GM18909 (cell line): ENCODE measurements around the gene TRPM7.
"Not testable (repeated sequence)": the region's sequence is repeated elsewhere in the genome, so short reads cannot be mapped to it uniquely, and the experiment has no call there.

ENCODE experiments used
- ATAC-seq: cut with Tn5 transposase; IDR thresholded peaks from one replicate; pipeline ENCODE4 v1.9.1; 2021; ENCODE audit warnings: mild to moderate bottlenecking; ENCODE audit not compliant: unreplicated experiment, poor library complexity

The TRPM7 gene, protein sequence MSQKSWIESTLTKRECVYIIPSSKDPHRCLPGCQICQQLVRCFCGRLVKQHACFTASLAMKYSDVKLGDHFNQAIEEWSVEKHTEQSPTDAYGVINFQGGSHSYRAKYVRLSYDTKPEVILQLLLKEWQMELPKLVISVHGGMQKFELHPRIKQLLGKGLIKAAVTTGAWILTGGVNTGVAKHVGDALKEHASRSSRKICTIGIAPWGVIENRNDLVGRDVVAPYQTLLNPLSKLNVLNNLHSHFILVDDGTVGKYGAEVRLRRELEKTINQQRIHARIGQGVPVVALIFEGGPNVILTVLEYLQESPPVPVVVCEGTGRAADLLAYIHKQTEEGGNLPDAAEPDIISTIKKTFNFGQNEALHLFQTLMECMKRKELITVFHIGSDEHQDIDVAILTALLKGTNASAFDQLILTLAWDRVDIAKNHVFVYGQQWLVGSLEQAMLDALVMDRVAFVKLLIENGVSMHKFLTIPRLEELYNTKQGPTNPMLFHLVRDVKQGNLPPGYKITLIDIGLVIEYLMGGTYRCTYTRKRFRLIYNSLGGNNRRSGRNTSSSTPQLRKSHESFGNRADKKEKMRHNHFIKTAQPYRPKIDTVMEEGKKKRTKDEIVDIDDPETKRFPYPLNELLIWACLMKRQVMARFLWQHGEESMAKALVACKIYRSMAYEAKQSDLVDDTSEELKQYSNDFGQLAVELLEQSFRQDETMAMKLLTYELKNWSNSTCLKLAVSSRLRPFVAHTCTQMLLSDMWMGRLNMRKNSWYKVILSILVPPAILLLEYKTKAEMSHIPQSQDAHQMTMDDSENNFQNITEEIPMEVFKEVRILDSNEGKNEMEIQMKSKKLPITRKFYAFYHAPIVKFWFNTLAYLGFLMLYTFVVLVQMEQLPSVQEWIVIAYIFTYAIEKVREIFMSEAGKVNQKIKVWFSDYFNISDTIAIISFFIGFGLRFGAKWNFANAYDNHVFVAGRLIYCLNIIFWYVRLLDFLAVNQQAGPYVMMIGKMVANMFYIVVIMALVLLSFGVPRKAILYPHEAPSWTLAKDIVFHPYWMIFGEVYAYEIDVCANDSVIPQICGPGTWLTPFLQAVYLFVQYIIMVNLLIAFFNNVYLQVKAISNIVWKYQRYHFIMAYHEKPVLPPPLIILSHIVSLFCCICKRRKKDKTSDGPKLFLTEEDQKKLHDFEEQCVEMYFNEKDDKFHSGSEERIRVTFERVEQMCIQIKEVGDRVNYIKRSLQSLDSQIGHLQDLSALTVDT (N-terminal part only)

DNA sequence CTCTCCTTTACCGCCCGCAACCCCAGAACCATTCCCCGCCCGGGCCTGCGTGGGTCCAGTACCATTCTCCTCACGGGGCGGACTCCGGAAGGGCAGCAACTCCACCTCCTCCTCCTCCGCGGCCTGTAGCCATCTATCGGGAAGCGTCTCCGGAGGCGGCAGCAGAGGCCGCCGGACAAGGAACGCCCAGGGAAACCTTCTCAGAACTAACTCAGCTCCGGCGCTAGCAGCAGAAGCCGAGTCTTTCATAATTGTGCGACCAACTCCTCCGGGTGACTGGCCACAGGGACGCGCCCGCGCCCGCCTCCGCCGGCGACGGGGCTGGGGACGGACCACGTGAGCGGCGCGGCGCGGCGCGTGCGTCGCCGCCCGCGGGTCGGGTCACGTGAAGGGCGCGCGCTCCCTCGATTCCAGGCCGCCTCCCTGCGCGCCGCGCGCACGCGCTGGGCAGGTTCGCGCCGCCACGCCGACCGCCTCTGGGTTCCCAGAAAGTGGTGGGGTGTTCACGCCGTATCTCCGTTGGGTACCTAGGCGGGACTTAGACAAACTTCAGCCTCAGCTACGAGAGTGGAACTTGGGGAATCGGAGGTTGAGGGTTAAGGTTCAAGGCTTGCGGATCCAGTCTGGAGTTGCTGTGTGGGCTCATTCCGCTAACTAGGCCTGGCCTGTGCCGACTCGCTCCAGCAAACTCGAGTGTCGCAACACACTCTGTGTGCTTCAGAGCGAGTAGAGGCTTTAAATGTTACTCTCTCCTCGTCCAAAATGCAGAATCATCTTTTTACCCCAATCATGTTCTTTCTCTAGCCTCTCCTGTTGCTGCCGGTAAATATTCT is at the start of gene TRPM7:
Gene TRPM7, minus strand, starts transcription at position 329 of the 833 bp plus-strand sequence. Its CDS starts 264 bp downstream, at position 65.
- ATAC-seq = peak; percentile 83

DNA sequence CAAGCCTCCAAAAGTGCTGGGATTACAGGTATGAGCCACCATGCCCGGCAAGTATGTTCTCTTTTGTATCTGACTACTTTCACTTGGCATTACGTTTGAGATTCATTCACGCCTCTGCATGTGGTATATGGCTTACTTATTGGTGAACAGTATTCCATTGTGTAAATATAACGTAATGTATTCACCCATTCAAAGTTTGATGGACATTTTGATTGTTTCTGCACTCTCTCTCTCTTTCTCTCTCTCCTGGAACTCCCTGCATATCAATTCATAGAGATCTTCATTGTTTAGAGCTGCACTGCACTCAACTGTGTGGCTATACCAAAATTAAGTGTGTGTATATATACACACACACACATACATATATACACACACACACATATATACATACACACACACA is 48.6 kb upstream of the TRPM7 start:
- ATAC-seq = no peak

GRCh38 chr15:50726315-50726714 is 39.7 kb upstream of the TRPM7 start:
- ATAC-seq = no peak

DNA sequence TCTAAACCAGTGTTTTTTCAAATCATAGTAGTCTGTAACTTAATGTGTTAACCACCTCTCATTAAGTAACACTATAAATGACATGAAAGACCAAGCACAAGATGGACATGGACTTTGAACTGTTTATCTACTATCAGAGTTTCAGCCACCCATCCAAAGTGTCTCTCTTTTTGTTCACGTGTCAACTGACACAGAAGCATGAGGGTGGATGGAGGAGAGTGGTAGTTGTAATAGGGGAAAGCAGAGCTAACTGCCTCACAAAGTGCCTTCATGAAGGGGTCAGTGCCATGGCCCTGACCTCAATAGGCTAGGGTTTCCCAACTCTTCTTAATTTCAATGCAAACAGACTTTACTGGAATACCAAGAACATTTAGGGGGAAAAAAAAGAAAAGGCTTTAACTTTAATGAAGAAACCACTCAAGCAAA is 32.1 kb upstream of the TRPM7 start:
- no peak for ATAC-seq

DNA sequence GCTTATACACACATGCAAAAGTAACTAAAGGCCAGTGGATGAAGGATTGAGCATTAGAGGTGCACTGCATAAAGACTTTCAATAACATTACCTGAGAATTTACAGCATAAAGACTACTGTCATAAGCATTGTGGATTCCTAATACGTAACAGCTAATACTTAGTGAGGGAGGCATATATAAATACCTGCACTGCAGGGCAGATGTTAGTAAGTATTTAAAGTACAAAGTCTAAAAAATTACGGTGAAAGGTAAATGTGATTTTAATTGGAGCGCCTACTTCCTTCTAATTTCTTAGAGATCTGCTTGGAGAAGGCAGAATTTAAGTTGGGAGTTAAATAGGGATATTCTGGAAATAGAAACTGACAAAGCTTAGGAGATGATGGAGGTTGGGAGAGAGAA is 25.4 kb upstream of the TRPM7 start:
- no peak for ATAC-seq

DNA sequence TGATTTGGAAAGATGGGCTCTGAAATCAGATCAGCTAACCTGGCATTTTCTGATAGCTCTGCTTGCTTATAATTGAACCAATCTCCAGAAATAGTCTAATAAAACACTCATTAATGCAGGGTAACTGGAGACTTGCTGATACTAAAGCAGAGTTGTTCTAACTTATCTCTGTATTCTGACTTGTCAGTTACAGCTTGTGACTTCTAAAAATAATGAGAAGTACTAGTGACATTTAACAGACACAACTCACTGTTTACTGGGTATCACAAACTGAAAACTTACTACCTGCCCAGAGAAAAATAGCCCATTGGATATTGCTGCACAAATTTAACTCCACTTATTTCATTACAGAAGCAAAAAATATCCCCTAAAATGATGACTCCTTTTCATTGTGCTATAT is 24.0 kb upstream of the TRPM7 start:
- ATAC-seq = no peak

DNA sequence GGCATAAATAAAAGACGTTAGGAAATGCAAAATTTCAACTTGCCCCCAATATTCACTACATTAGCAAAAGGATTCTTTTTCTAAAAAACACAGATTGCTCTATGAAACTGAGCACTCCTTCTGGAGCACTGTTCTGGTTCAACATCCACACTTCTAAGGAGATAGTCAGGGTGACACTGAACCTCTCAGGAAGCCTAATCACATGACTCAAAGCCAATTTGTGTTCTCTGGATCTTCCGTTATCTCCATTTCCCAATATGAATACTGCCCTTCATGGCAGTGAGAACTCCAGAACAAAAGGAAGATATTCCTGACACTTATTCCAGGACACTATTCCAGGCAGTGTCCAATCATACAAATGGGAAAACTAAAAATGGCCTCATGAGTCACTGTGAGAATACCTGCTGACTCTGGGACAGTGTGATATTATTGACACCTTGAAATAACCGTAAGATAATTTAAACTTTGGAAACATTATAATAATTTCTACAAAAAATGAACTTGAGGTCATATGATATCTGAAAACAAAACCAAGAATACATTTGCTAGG is 21.4 kb upstream of the TRPM7 start:
- no peak for ATAC-seq

DNA sequence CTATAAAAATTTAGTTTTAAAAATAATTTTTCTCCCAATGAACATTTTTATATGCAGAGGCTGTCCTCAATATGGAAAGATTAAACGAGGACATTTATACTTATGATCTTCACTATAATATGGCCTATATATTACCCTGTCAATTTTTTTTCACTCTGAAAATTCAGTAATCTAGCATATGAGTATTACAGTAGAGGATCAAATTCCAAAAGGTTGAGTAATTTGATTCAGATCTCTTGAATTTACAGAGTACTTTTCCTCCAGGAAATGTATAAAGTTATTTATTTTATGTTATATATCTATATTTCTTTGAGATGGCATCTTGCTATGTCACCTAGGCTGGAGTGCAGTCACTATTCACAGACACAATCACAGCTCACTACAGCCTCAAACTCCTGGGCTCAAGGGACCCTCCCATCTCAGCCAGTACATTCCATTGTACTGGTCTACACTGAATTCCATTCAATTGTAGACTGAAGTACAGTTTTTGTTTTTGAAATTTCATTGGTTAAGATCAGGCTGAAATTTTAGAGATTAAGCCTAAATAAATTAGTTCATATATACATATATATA is 16.3 kb upstream of the TRPM7 start:
- no peak for ATAC-seq

DNA sequence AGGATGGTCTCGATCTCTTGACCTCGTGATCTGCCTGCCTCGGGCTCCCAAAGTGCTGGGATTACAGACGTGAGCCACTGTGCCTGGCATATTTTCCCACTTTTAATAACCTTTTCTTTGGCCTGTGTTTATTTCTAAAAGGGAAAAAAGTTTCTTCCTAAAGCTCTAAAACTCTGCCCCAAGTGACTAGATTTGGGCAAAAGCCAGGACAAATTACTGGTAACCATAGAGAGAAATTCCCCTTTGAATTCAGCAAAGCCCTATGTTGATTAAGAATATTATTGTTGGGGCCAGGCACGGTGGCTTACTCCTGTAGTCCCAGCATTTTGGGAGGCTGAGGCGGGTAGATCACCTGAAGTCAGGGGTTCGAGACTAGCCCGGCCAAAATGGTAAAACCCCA is 11.5 kb upstream of the TRPM7 start:
- no peak for ATAC-seq

- ATAC-seq = no peak
These were observed 10.7 kb upstream of the TRPM7 start for GRCh38 chr15:50697109-50697797.

DNA sequence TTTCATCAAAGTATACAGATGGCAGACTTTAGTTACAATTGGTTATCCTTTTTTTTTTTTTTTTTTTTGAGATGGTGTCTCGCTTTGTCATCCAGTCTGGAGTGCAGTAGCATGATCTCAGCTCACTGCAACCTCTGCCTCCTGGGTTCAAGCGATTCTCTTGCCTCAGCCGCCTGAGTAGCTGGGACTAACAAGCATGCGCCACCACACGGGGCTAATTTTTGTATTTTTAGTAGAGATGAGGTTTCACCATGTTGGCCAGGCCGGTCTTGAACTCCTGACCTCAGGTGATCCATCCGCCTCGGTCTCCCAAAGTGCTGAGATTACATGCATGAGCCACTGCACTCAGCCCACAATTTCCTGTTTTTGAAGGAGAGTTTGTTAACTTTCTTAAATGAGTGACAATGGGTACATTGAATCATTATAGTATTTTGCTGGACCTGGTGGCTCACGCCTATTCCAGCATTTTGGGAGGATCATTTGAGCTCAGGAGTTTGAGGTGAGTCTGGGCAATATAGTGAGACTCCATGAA is 8.1 kb upstream of the TRPM7 start:
- ATAC-seq = not testable (repeated sequence)

DNA sequence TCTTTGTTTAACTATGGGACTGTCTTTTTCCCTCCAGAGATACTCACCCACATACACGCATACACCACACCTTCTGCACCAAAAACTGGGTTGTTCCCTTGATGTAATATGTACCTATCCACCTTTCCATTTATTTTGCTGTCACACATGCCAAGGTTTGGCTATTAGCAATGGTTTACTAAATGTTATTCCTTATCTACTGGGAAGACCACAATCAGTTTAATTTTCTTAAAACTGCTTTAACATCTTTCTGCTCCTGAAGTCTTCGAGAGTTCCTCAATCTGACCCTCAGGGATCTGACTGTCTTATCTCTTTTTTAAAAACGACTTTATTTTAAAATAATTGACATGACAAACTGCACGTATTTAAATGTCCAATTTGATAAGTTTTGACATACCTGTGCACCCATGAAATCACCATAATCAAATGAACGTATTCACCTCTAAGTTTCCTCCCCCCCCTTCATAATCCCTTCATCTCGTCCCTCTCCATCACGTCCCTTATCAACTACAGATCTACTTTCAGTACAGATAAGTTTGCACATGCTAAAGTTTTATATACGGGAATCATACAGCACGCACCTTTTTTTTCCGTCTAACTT is 805 bp upstream of the TRPM7 start:
- no peak for ATAC-seq

DNA sequence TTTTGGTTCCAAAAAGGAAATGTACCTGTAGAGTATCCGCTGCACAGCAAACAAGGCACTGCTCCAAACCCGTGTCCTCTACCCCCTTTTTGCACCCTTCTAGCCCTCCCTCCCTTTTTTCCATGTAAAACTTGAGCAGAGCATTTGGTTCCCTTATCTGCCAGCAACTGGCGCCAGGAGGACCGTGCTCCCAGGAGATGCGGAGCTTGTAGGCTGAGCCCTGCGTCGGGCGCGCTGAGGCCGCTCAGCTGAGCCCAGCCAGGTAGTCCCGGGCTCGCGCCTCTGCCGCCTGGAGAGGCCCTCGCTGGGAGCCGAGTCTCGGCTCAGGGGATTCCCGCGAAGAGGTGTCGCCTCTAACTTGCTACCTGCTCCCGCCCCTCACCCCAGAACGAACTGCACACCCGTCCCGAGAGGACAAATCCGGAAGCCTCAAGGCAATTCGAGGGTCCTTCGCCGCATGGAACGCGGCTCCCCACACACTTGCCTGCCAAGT is 575 bp downstream of the TRPM7 start:
- peak; percentile 66 for ATAC-seq

- no peak for ATAC-seq
These were observed 1.2 kb downstream of the TRPM7 start for GRCh38 chr15:50685191-50685975.

GRCh38 chr15:50681467-50681866 is 5.1 kb downstream of the TRPM7 start:
- no peak for ATAC-seq

DNA sequence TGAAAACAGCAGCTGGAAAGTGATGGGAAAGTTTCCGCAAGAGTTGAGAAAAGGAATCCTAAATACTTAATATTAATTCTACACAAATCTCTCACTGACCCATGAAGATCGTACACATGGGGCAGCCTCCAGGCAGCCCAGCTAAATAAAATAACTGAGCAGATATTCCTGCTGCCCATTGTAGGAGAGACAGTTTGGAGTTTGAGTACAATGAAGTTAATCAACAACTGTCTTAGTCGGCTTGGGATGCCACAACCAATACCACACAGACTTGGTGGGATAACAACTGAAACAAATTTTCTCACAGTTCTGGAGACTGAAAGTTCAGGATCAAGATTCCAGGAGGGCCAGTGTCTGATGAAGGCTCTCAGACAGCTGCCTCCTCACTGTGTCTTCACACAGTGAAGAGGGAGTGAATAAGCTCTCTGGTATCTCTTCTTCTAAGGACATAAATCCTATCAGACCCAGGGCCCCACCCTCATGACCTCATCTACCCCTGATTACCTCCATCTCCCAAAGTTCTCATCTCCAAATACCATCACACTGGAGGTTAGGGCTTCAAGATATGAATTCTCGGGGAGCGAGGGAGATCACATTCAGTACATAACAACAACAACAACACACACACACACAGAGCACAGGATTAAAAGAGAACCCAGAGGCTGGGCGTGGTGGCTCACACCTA is 9.7 kb downstream of the TRPM7 start:
- ATAC-seq = no peak
